Esophagus squamous epithelium (tissue), 5 donors: ENCODE data around the gene JMJD6. TPM values are rescaled to one million over a fixed set of nuclear protein-coding genes. Genes with fewer than 3 reads are reported as not detected.
"Not testable (repeated sequence)": the region's sequence is repeated elsewhere in the genome, so short reads cannot be mapped to it uniquely, and the experiment has no call there.

Experiments used
- DNase-seq: peaks from one replicate; lab custom pipeline; 2025; lab: John Stamatoyannopoulos, UW
- H3K27ac ChIP-seq, 4 donors: fragments of 200-600 bp; sonication (generic); one replicate each; pipeline ENCODE4 v1.5.1; 2016 to 2019; ENCODE audit warnings: mild to moderate bottlenecking in 1 of 4
- H3K27me3 ChIP-seq, 4 donors: fragments of 200-600 bp; sonication (generic); 1 replicate in 3 of 4; 2 replicates in 1 of 4; pipeline versions ENCODE4 v1.5.1 to v1.6.0; 2017 to 2021; ENCODE audit warnings: antibody characterized with exemption in 1 of 4
- H3K36me3 ChIP-seq, 3 donors: fragments of 200-600 bp; sonication (generic); one replicate each; pipeline ENCODE4 v1.5.1; 2016 to 2019
- H3K4me1 ChIP-seq, 3 donors: fragments of 200-600 bp; sonication (generic); one replicate each; pipeline ENCODE4 v1.5.1; 2017 to 2019
- H3K4me3 ChIP-seq, 4 donors: fragments of 200-600 bp; sonication (generic); 1 replicate in 3 of 4; 2 replicates in 1 of 4; pipeline ENCODE4 v1.5.1; 2016 to 2019; ENCODE audit warnings: mild to moderate bottlenecking in 2 of 4, moderate library complexity in 1 of 4
- H3K9me3 ChIP-seq, 3 donors: fragments of 200-600 bp; sonication (generic); one replicate each; pipeline ENCODE4 v1.5.1; 2016 to 2019
- POLR2A ChIP-seq, 4 donors: fragments of 450-650 bp; IDR thresholded peaks; one replicate each; pipeline ENCODE4 v1.6.1; 2017; ENCODE audit warnings: antibody characterized with exemption in 4 of 4, mild to moderate bottlenecking in 4 of 4, moderate library complexity in 3 of 4
- WGBS, 2 donors: methylation state at CpG; one replicate each; pipeline ENCODE4 v1.1.5; 2018; 5-methylcytosine and 5-hydroxymethylcytosine counted together
- intact Hi-C: fragments of 100-400 bp; cut with DNase I; formaldehyde crosslinking; loops from one replicate; pipeline ENCODE4 v1.15.0; 2022
- total RNA-seq, 4 donors: library from RNA; depleted of rRNA; stranded (reverse); fragments of >200 nt; gene quantifications; one replicate each; pipeline ENCODE4 v1.1.0, GENCODE V29; 2016
- TF ChIP-seq, protein P1 (sequence below), 6 experiments: fragments of 450-650 bp in 4 of 6; fragments of 200-600 bp in 2 of 6; sonication (generic) in 2 of 6; IDR thresholded peaks; one replicate each; pipeline ENCODE4 v1.5.1; 2016 to 2019; ENCODE audit warnings: antibody characterized with exemption in 6 of 6, mild to moderate bottlenecking in 4 of 6, moderate library complexity in 4 of 6
- donor health status: DM: yes; HTN: yes; CAD: no.

Gene JMJD6
- total RNA-seq, 4 donors from 2014 or later, result 13.0 to 17.2 (median 16.7) TPM

DNA sequence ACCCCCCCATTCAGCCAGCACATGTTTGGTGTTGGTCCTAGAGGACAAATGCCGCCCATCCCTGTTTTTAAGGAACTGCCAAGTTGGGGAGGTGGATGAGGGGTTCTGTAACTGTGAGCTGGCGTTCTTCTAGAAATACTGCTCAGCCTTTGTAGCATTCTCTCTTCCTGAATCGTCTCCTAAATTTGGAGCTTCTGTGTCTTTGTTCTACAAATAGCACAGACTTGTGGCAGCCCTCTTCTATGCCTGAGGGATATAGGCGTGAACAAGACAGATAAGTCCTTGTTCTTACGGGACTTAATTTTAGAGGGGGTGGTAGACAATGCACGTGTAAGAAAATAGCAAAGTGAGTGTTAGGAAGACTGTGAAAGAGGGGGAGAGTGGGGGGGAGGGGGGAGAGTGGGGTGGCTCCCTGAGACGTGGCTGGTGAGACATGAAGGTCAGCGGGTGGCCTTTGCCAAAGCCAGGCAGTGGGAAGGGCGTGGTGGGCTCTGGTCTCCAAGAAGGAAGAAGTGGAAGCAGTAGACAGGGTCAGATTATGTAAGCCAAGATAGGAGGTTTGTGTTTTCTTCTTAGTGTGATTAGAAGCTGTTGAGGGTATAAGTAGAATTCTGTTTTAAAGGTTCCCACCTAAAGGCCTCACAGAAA lies 21.4 kb upstream of the JMJD6 start:
- H3K27me3 ChIP-seq, result no peaks in the 10 kb centered on the region
- peaks cover 0 to 6% (median 0%) of the 10 kb centered on the region in 3 donors for H3K4me1 ChIP-seq
- H3K27ac ChIP-seq, result no peak overlapping the region
- TF ChIP-seq, protein P1, sequence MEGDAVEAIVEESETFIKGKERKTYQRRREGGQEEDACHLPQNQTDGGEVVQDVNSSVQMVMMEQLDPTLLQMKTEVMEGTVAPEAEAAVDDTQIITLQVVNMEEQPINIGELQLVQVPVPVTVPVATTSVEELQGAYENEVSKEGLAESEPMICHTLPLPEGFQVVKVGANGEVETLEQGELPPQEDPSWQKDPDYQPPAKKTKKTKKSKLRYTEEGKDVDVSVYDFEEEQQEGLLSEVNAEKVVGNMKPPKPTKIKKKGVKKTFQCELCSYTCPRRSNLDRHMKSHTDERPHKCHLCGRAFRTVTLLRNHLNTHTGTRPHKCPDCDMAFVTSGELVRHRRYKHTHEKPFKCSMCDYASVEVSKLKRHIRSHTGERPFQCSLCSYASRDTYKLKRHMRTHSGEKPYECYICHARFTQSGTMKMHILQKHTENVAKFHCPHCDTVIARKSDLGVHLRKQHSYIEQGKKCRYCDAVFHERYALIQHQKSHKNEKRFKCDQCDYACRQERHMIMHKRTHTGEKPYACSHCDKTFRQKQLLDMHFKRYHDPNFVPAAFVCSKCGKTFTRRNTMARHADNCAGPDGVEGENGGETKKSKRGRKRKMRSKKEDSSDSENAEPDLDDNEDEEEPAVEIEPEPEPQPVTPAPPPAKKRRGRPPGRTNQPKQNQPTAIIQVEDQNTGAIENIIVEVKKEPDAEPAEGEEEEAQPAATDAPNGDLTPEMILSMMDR (IDR thresholded peaks at IDR 0.05), result no peak
- no peak for TF ChIP-seq POLR2A (IDR thresholded peaks at IDR 0.05)
- WGBS, 2 donors, result 71 to 73% methylated on average over 7 to 9 of the region's 9 CpGs
- H3K4me3 ChIP-seq, result no peak overlapping the region
- no peaks in the 10 kb centered on the region for H3K9me3 ChIP-seq
- DNase-seq, result no peak
- intact Hi-C loops, result no loop called here
- H3K36me3 ChIP-seq, result peaks cover 0 to 83% (median 12%) of the 10 kb centered on the region in 3 donors

DNA sequence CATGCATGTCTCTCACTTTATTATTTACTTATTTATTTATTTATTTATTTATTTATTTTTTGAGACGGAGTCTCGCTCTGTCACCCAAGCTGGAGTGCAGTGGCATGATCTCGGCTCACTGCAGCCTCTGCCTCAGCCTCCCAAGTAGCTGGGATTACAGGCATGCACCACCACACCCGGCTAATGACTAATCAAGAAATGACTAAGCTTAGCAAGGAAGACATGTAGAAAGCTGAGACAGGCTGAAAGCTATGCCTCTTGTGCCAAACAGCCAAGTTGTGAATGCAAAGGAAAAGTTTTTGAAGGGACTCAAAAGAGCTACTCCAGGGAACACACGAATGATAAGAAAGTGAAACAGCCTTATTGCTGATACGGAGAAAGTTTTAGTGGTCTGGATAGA lies 19.4 kb upstream of the JMJD6 start:
- H3K9me3 ChIP-seq, H3K4me3 ChIP-seq, H3K27me3 ChIP-seq, DNase-seq, intact Hi-C loops, H3K4me1 ChIP-seq, H3K27ac ChIP-seq: not testable (repeated sequence)
- WGBS, 2 donors, result 84 to 88% methylated on average over 4 to 5 of the region's 6 CpGs
- H3K36me3 ChIP-seq, result peaks cover 0 to 93% (median 12%) of the 10 kb centered on the region in 3 donors

DNA sequence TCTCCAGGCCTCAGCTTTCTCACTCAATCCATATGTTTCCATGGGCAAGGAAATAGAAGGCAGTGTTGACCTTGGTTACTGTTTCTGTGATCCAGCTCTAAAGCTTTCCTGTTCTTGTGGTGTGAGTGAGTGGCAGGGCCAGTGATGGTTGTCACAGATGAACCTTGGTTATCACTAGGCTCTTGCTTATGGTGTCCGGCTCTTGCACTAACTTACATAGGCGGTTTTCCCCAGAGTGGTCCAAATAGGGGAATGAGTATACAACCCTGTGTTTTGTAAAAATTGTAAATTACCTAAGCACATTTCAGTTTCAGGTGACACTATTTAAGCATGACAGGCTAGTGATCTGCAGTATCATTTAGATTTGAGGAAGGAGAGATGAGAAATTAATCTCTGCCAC lies 18.3 kb upstream of the JMJD6 start:
- WGBS, 2 donors, result 95 to 100% methylated on average over 2 of the region's 2 CpGs
- TF ChIP-seq, protein P1 (IDR thresholded peaks at IDR 0.05), result no peak
- TF ChIP-seq POLR2A (IDR thresholded peaks at IDR 0.05), result no peak
- Histone ChIP-seq H3K4me3 (no peak overlapping the region), H3K27ac (no peak overlapping the region), H3K4me1 (peaks cover 0 to 13% (median 5%) of the 10 kb centered on the region in 3 donors), H3K36me3 (peaks cover 0 to 86% (median 12%) of the 10 kb centered on the region in 3 donors), H3K27me3 (no peaks in the 10 kb centered on the region), H3K9me3 (no peaks in the 10 kb centered on the region)
- intact Hi-C loops, result no loop called here
- DNase-seq, result no peak

DNA sequence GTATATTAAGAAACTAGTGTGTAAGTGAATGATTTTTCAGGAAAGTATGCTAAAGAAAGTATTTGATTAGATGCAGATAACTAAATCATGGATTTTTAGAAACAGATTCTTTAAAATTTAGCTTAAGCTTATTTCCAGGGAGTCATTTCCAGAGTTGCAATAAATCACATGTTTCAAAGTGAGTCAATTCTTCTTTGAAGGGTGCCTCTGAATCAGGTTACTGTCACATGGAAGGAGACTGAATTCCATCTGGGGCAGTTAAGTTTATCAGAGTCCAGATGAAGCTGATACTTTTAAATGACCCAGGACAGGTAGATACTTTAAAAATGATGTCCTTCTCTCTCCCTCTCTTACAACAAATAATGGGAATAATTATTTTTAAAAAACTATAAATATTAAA lies 16.6 kb upstream of the JMJD6 start:
- Histone ChIP-seq H3K4me3 (no peak overlapping the region), H3K27ac (no peak overlapping the region), H3K4me1 (peaks cover 4 to 30% (median 20%) of the 10 kb centered on the region in 3 donors), H3K36me3 (peaks cover 0 to 69% (median 12%) of the 10 kb centered on the region in 3 donors), H3K27me3 (no peaks in the 10 kb centered on the region), H3K9me3 (no peaks in the 10 kb centered on the region)
- no peak for TF ChIP-seq POLR2A (IDR thresholded peaks at IDR 0.05)
- TF ChIP-seq, protein P1 (IDR thresholded peaks at IDR 0.05), result no peak
- no peak for DNase-seq
- intact Hi-C loops, result no loop called here

DNA sequence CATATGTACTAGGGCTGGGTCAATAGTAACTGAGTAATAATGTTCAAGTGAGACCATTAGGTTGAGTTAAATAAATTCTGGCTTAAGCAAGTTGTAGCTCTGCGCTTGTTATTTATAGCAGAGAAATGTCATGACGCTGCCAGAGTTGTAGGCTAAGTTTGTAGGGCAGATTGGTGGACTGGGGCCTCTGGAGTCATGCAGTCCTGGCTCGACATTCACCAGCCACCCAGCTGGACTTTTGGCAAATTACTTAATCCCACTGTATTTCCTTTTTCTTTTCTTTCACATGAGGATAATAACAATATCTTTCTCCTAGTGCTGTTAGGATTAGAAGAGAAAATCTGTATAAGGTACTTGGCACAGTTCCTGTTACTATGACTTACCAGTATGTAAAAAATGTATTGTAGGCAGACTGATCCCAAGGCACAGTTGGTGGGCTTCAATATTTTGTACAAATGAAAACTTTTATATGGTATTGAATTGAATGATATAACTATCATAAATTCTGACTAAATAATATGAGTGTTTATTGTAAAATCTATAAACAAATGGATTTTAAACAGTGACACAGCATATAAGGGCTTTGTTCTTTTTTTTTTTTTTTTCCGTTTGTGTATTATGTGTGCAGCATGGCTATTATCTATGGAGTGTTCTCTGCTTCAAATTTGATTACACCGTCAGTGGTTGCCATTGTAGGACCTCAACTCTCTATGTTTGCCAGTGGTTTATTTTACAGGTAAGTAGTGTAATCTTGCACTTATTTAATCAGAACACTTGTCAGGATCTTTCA lies 14.1 kb upstream of the JMJD6 start:
- intact Hi-C loops, result no loop called here
- no peak for DNase-seq
- Histone ChIP-seq H3K36me3 (peaks cover 0 to 48% (median 12%) of the 10 kb centered on the region in 3 donors), H3K4me3 (no peak overlapping the region), H3K27ac (peak overlapping the region in 3 of 4 donors; percentile 24 to 99 (median 97)), H3K4me1 (peaks cover 6 to 35% (median 21%) of the 10 kb centered on the region in 3 donors), H3K27me3 (no peaks in the 10 kb centered on the region), H3K9me3 (no peaks in the 10 kb centered on the region)
- WGBS, 2 donors, result 53 to 71% methylated on average over 5 of the region's 5 CpGs
- no peak for TF ChIP-seq POLR2A (IDR thresholded peaks at IDR 0.05)

DNA sequence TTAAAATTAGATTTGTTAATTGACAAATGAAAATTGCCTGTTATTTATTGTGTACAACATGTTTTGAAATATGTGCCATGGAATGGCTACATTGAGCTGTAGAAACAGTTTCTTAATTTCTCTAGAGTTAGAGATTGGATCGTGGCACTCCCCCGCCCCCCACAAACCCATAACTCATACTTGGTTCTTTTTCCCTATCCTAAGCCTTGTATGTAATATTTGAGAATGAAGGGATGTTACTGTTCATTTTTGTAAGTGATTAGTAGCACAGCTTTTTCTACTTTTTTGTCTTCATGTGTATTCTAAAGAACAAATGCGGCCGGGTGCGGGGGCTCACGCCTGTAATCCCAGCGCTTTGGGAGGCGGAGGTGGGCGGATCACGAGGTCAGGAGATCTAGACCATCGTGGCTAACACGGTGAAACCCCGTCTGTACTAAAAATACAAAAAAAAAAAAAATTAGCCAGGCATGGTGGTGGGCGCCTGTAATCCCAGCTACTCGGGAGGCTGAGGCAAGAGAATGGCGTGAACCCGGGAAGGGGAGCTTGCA lies 13.2 kb upstream of the JMJD6 start:
- H3K4me3 ChIP-seq, intact Hi-C loops, H3K9me3 ChIP-seq, DNase-seq, H3K27me3 ChIP-seq: not testable (repeated sequence)
- Histone ChIP-seq H3K36me3 (peaks cover 0 to 48% (median 7%) of the 10 kb centered on the region in 3 donors), H3K27ac (peak overlapping the region in 2 of 4 donors; percentile 97 to 99), H3K4me1 (peaks cover 14 to 43% (median 29%) of the 10 kb centered on the region in 3 donors)
- WGBS, 2 donors, result 91 to 93% methylated on average over 17 of the region's 17 CpGs
